GM23338 (cell line): ENCODE data around the gene ADGRB2. TPM values are rescaled to one million over a fixed set of nuclear protein-coding genes. Genes with fewer than 3 reads are reported as not detected.

Source experiments
- ATAC-seq: fragments of 200-7000 bp; cut with Tn5 transposase; 3 replicates; pipeline ENCODE4 v1.9.1; 2020
- DNase-seq: peaks from one replicate; pipeline ENCODE4 v3.0.0-alpha.2; 2015; ENCODE audit warnings: low spot score
- H2AFZ ChIP-seq: fragments of 200-600 bp; sonication (generic); 2 replicates; pipeline ENCODE4 v1.8.0; 2016; ENCODE audit warnings: antibody characterized with exemption, mild to moderate bottlenecking, moderate library complexity
- H3F3A ChIP-seq: fragments of 200-600 bp; sonication (generic); replicated peaks from 2 replicates; pipeline ENCODE4 v1.8.0; 2017; ENCODE audit warnings: antibody characterized with exemption, mixed run types, low read depth
- H3K27ac ChIP-seq: fragments of 200-600 bp; sonication (generic); 2 replicates; pipeline ENCODE4 v1.6.1; 2016; ENCODE audit warnings: low read depth
- H3K27me3 ChIP-seq: fragments of 200-600 bp; sonication (generic); 2 replicates; pipeline ENCODE4 v1.8.0; 2016; ENCODE audit warnings: mild to moderate bottlenecking, mixed run types, moderate library complexity; ENCODE audit not compliant: insufficient read depth
- H3K36me3 ChIP-seq: fragments of 200-600 bp; sonication (generic); 2 replicates; pipeline ENCODE4 v1.8.0; 2016; ENCODE audit warnings: mild to moderate bottlenecking; ENCODE audit not compliant: insufficient read depth
- H3K4me1 ChIP-seq: fragments of 200-600 bp; sonication (generic); 2 replicates; pipeline ENCODE4 v1.8.0; 2016; ENCODE audit warnings: mild to moderate bottlenecking, moderate library complexity; ENCODE audit not compliant: insufficient read depth
- H3K4me2 ChIP-seq: fragments of 200-600 bp; sonication (generic); 2 replicates; pipeline ENCODE4 v1.7.1; 2017; ENCODE audit warnings: mixed run types
- H3K4me3 ChIP-seq: fragments of 200-600 bp; sonication (generic); 2 replicates; pipeline ENCODE4 v1.6.1; 2016; ENCODE audit warnings: mixed run types
- H3K79me2 ChIP-seq: fragments of 200-600 bp; sonication (generic); replicated peaks from 2 replicates; pipeline ENCODE4 v1.8.0; 2017; ENCODE audit warnings: mild to moderate bottlenecking; ENCODE audit not compliant: insufficient read depth
- H3K9me2 ChIP-seq: fragments of 200-600 bp; sonication (generic); 2 replicates; pipeline ENCODE4 v1.8.0; 2017; ENCODE audit not compliant: insufficient read depth
- H4K20me1 ChIP-seq: fragments of 200-600 bp; sonication (generic); replicated peaks from 2 replicates; pipeline ENCODE4 v1.8.0; 2017; ENCODE audit warnings: mild to moderate bottlenecking; ENCODE audit not compliant: insufficient read depth
- H3K27ac Mint-ChIP-seq: 2 replicates; pipeline ENCODE4 v1.8.0; 2020; ENCODE audit warnings: inconsistent platforms, mild to moderate bottlenecking, moderate library complexity, mixed read lengths
- H3K27me3 Mint-ChIP-seq: 3 replicates; pipeline ENCODE4 v1.8.0; 2022; ENCODE audit warnings: low read depth, mild to moderate bottlenecking, moderate library complexity, mixed read lengths, inconsistent platforms; ENCODE audit not compliant: insufficient read depth, poor library complexity
- H3K36me3 Mint-ChIP-seq: 3 replicates; pipeline ENCODE4 v1.8.0; 2021; ENCODE audit warnings: low read depth, mild to moderate bottlenecking, inconsistent platforms, moderate library complexity, mixed read lengths
- H3K4me1 Mint-ChIP-seq: 3 replicates; pipeline ENCODE4 v1.8.0; 2020; ENCODE audit warnings: mild to moderate bottlenecking, inconsistent platforms, mixed read lengths
- H3K4me3 Mint-ChIP-seq: 3 replicates; pipeline ENCODE4 v1.8.0; 2021; ENCODE audit warnings: moderate library complexity, mild to moderate bottlenecking, inconsistent platforms, mixed read lengths
- H3K9me3 Mint-ChIP-seq: 3 replicates; pipeline ENCODE4 v1.8.0; 2020; ENCODE audit warnings: moderate library complexity, mild to moderate bottlenecking, inconsistent platforms, mixed read lengths
- CREB1 ChIP-seq: fragments of 250-450 bp; sonication (Bioruptor Pico); IDR thresholded peaks from 2 replicates; pipeline ENCODE4 v1.5.0; 2020; ENCODE audit warnings: low read depth, mild to moderate bottlenecking, moderate library complexity
- CTCF ChIP-seq, 2 experiments: fragments of 200-600 bp in 1 of 2; sonication (generic) in 1 of 2; conservative IDR thresholded peaks; 2 replicates each; pipeline versions ENCODE4 v1.5.1 to v1.6.1; 2016 to 2017; ENCODE audit warnings: antibody characterized with exemption in 2 of 2, low read depth in 2 of 2, mild to moderate bottlenecking in 2 of 2, moderate library complexity in 1 of 2
- ETS1 ChIP-seq: IDR thresholded peaks from 2 replicates; pipeline ENCODE4 v1.6.1; 2016; ENCODE audit warnings: antibody characterized with exemption
- EZH2 ChIP-seq: fragments of 200-600 bp; sonication (generic); IDR thresholded peaks from one replicate; pipeline ENCODE4 v1.8.0; 2017; ENCODE audit warnings: antibody characterized with exemption, mild to moderate bottlenecking, low read depth; ENCODE audit not compliant: unreplicated experiment
- EZH2phosphoT487 ChIP-seq: fragments of 200-600 bp; sonication (generic); IDR thresholded peaks from one replicate; pipeline ENCODE4 v1.8.1; 2018; ENCODE audit warnings: antibody characterized with exemption; ENCODE audit not compliant: unreplicated experiment
- JUNB ChIP-seq: IDR thresholded peaks from one replicate; pipeline ENCODE4 v1.6.1; 2016; ENCODE audit warnings: antibody characterized with exemption; ENCODE audit not compliant: unreplicated experiment
- NANOG ChIP-seq: IDR thresholded peaks from 2 replicates; pipeline ENCODE4 v1.6.1; 2016; ENCODE audit warnings: antibody characterized with exemption, borderline replicate concordance
- POLR2AphosphoS5 ChIP-seq: IDR thresholded peaks from 2 replicates; pipeline ENCODE4 v1.6.1; 2016; ENCODE audit warnings: antibody characterized with exemption, low read depth
- REST ChIP-seq: IDR thresholded peaks from one replicate; pipeline ENCODE4 v1.6.1; 2018; ENCODE audit warnings: antibody characterized with exemption; ENCODE audit not compliant: unreplicated experiment
- STAT1 ChIP-seq: IDR thresholded peaks from one replicate; pipeline ENCODE4 v1.6.1; 2016; ENCODE audit warnings: antibody characterized with exemption; ENCODE audit not compliant: unreplicated experiment
- ZNF114 ChIP-seq: fragments of 250-450 bp; sonication (Bioruptor Pico); IDR thresholded peaks from 2 replicates; pipeline ENCODE4 v1.5.0; 2020; ENCODE audit warnings: mild to moderate bottlenecking, moderate library complexity
- ZNF331 ChIP-seq: fragments of 250-450 bp; sonication (Bioruptor Pico); IDR thresholded peaks from 2 replicates; pipeline ENCODE4 v1.5.0; 2020; ENCODE audit warnings: low read depth, mild to moderate bottlenecking, moderate library complexity
- ZNF462 ChIP-seq: fragments of 250-450 bp; sonication (Bioruptor Pico); IDR thresholded peaks from 2 replicates; pipeline ENCODE4 v1.5.0; 2020; ENCODE audit warnings: mild to moderate bottlenecking, moderate library complexity
- polyA plus RNA-seq: library from polyadenylated mRNA; unstranded; fragments of >200 nt; fragmentation: Nextera tagmentation; extraction: Ambion mirVana; gene quantifications from 2 replicates; pipeline ENCODE4 v1.2.1, GENCODE V29; 2016
- total RNA-seq: library from RNA; depleted of rRNA; stranded (reverse); fragments of >200 nt; shearing (Covaris generic); gene quantifications from 2 replicates; pipeline ENCODE4 v1.2.3, GENCODE V29; 2014

Gene ADGRB2
- total and polyA plus RNA-seq, 2 experiments from 2014 or later, result 8.0 to 27.8 TPM

- no peak overlapping the region for H3K4me3 Mint-ChIP-seq
- peaks cover 29% of the 10 kb centered on the region for H3K4me1 Mint-ChIP-seq
- Histone ChIP-seq H3K4me1 (peaks cover 3% of the 10 kb centered on the region; the same call in 1 of the 2 replicates), H2AFZ (no peak overlapping the region), H3K27me3 (no peaks in the 10 kb centered on the region), H3K4me2 (no peak overlapping the region), H3K79me2 (no peaks in the 10 kb centered on the region), H3K9me2 (no peaks in the 10 kb centered on the region), H3K4me3 (no peak overlapping the region), H4K20me1 (no peaks in the 10 kb centered on the region), H3K36me3 (no peaks in the 10 kb centered on the region), H3F3A (no peaks in the 10 kb centered on the region), H3K27ac (no peak overlapping the region)
- no peak for DNase-seq
- no peaks in the 10 kb centered on the region for H3K36me3 Mint-ChIP-seq
- no peak for TF ChIP-seq ETS1
- TF ChIP-seq EZH2phosphoT487, result no peak
- TF ChIP-seq ZNF462 (CRISPR knock-in tag), result no peak
- no peak for TF ChIP-seq ZNF114
- no peak for TF ChIP-seq CTCF (conservative IDR thresholded peaks at IDR 0.05; ENCODE audit: low read depth in 2 of 2)
- TF ChIP-seq ZNF331 (CRISPR knock-in tag), result no peak
- TF ChIP-seq REST, result no peak
- TF ChIP-seq POLR2AphosphoS5, result no peak
- no peak for TF ChIP-seq JUNB
- no peak for TF ChIP-seq CREB1 (CRISPR knock-in tag)
- no peak for TF ChIP-seq STAT1
- no peak for TF ChIP-seq NANOG
- no peak for TF ChIP-seq EZH2
- H3K27ac Mint-ChIP-seq, result no peak overlapping the region
- ATAC-seq, result no peak
- H3K27me3 Mint-ChIP-seq, result peaks cover 5% of the 10 kb centered on the region
- peaks cover 4% of the 10 kb centered on the region; the same call in 2 of the 3 replicates for H3K9me3 Mint-ChIP-seq
Measured at GRCh38 chr1:31802190-31803150, 38.3 kb upstream of the ADGRB2 start.
